Mucosa of descending colon (tissue), 3 donors: Measurements from ENCODE around the gene DGKB. TPM values are rescaled to one million over a fixed set of nuclear protein-coding genes. Genes with fewer than 3 reads are reported as not detected.

Experiments
- ATAC-seq: fragments of 200-7000 bp; cut with Tn5 transposase; one replicate; pipeline ENCODE4 v1.9.1; 2020; ENCODE audit warnings: mild to moderate bottlenecking, moderate library complexity
- DNase-seq, 3 donors: peaks; one replicate each; pipeline ENCODE4 v3.0.0-alpha.2; 2020
- H3K36me3 ChIP-seq: fragments of 200-600 bp; one replicate; pipeline ENCODE4 v1.8.0; 2021; ENCODE audit warnings: low read depth, mild to moderate bottlenecking
- H3K4me1 ChIP-seq: fragments of 200-600 bp; one replicate; pipeline ENCODE4 v1.8.0; 2021; ENCODE audit warnings: low read depth, mild to moderate bottlenecking
- H3K4me3 ChIP-seq: fragments of 200-600 bp; one replicate; pipeline ENCODE4 v1.8.0; 2021; ENCODE audit warnings: mild to moderate bottlenecking
- H3K9me3 ChIP-seq: fragments of 200-600 bp; one replicate; pipeline ENCODE4 v1.8.0; 2021; ENCODE audit warnings: mild to moderate bottlenecking
- CTCF ChIP-seq: fragments of 200-600 bp; IDR thresholded peaks from one replicate; pipeline ENCODE4 v1.8.0; 2022; ENCODE audit warnings: antibody characterized with exemption, mild to moderate bottlenecking
- intact Hi-C, 2 donors: fragments of 100-400 bp; cut with DNase I in 1 of 2; cut with micrococcal nuclease in 1 of 2; formaldehyde crosslinking; loops; one replicate each; pipeline versions ENCODE4 v1.11.0 to v1.11.1; 2022; cut with DNase I, micrococcal nuclease
- total RNA-seq, 3 donors: library from RNA; stranded (reverse); fragmentation: NEBNext Ultra II Directional in 2 of 3; extraction: Animal tissue kit (Norgen Biotek cat#: 25700) in 2 of 3; gene quantifications; one replicate each; pipeline versions ENCODE4 v1.2.1 to v1.2.4, GENCODE V29; 2021 to 2023
- donor health status: DM: no; HTN: no; CAD: no; lungs with moderate emphysema.
- donor health status: DM: no; HTN: no; CAD: no.
- donor health status: DM: no; HTN: yes; CAD: no.

Gene DGKB
- total RNA-seq, 3 donors from 2014 or later = 0.19 to 5.6 (median 0.78) TPM

GRCh38 chr7:14380881-14381280, 521.7 kb downstream of the DGKB start:
- ATAC-seq = no peak
- Histone ChIP-seq H3K4me1 (no peaks in the 10 kb centered on the region), H3K36me3 (no peaks in the 10 kb centered on the region), H3K4me3 (no peak overlapping the region), H3K9me3 (no peaks in the 10 kb centered on the region)
- intact Hi-C loops = no loop called here
- TF ChIP-seq CTCF = no peak
- no peak for DNase-seq

GRCh38 chr7:14377646-14378266, 524.8 kb downstream of the DGKB start:
- Histone ChIP-seq H3K4me1 (no peaks in the 10 kb centered on the region), H3K9me3 (no peaks in the 10 kb centered on the region), H3K36me3 (no peaks in the 10 kb centered on the region), H3K4me3 (no peak overlapping the region)
- intact Hi-C loops = no loop called here
- TF ChIP-seq CTCF = no peak
- DNase-seq (no peak), ATAC-seq (no peak)

GRCh38 chr7:14376711-14377110, 525.8 kb downstream of the DGKB start:
- H3K36me3 ChIP-seq = no peaks in the 10 kb centered on the region
- DNase-seq (no peak), ATAC-seq (no peak)
- H3K4me3 ChIP-seq = no peak overlapping the region
- H3K4me1 ChIP-seq = no peaks in the 10 kb centered on the region
- intact Hi-C loops = no loop called here
- TF ChIP-seq CTCF = no peak
- H3K9me3 ChIP-seq = no peaks in the 10 kb centered on the region

- TF ChIP-seq CTCF = no peak
- Histone ChIP-seq H3K36me3 (no peaks in the 10 kb centered on the region), H3K4me1 (no peaks in the 10 kb centered on the region), H3K9me3 (no peaks in the 10 kb centered on the region), H3K4me3 (no peak overlapping the region)
- ATAC-seq (no peak), DNase-seq (no peak)
- intact Hi-C loops = no loop called here
Observed at GRCh38 chr7:14375998-14376397, 526.6 kb downstream of the DGKB start.

- intact Hi-C loops = no loop called here
- no peak for DNase-seq
- Histone ChIP-seq H3K4me1 (no peaks in the 10 kb centered on the region), H3K36me3 (no peaks in the 10 kb centered on the region), H3K9me3 (no peaks in the 10 kb centered on the region), H3K4me3 (no peak overlapping the region)
- no peak for ATAC-seq
- no peak for TF ChIP-seq CTCF
Observed at GRCh38 chr7:14374336-14374735, 528.2 kb downstream of the DGKB start.

- ATAC-seq = no peak
- no peak for DNase-seq
- intact Hi-C loops = no loop called here
- no peak for TF ChIP-seq CTCF
- Histone ChIP-seq H3K4me3 (no peak overlapping the region), H3K9me3 (no peaks in the 10 kb centered on the region), H3K4me1 (no peaks in the 10 kb centered on the region), H3K36me3 (no peaks in the 10 kb centered on the region)
Observed at GRCh38 chr7:14368285-14368684, 534.3 kb downstream of the DGKB start.
